ENCODE measurements around the gene CAB39.

The CAB39 gene

GRCh38 chr2:230748087-230748486 lies 35.4 kb downstream of the CAB39 start:
- in situ Hi-C loops (cut with MboI; ENCODE audit: low sequenced_read_pairs) = no loop called here

GRCh38 chr2:230749111-230749510 lies 36.5 kb downstream of the CAB39 start:
- in situ Hi-C loops (cut with MboI; ENCODE audit: low sequenced_read_pairs) = no loop called here

DNA sequence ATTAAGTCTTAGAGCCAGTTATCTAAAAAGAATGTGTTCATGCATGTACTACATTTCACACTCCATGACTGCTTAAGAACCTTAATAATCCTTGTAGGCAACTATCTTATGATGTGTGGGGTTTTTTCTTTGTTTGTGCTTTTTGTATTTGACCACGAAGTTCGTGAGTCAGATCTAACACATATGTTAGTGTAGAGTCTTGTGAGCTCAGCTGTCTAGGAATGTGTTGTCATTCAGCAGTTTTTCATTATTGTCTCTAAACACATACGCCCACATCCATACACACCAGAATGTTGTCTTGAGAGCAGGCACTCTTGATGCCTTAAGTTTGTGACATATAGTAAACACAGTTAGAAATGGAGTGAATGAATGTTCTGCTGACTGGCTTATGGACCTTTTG lies 38.4 kb downstream of the CAB39 start:
- in situ Hi-C loops (cut with MboI; ENCODE audit: low sequenced_read_pairs) = no loop called here

DNA sequence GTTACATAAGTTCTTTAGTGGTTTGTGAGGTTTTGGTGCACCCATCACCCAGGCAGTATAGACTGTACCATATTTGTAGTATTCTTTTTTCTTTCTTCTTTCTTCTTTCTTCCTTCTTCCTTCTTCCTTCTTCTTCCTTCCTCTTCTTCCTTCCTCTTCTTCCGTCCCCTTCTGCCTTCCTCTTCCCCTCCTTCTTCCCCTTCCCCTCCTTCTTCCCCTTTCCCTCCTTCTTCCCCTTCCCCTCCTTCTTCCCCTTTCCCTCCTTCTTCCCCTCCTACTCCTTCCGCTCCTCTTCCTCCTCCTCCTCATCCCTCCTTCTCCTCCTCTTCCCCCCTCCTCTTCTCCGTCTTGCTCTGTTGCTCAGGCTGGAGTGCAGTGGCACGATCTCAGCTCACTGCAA lies 41.6 kb downstream of the CAB39 start:
- in situ Hi-C loops (cut with MboI; ENCODE audit: low sequenced_read_pairs) = no loop called here

DNA sequence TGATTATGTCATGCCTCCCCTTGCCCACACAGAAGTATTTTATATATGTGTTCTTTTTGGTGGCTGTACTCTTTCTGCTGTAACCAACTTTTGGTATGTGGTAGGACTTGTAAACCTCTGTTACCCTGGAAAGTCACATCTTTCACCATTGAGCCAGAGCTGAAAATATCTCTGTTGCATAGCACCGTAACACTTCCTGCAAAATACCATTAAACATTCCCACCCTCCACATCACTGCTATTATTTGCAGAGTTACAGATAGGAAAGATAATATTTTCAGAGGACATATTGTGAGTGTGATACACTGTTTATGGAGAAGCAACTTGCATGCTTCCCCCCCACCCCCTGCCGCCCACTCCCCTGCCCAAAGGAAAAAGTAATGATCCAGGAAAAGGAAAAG lies 44.8 kb downstream of the CAB39 start:
- in situ Hi-C loops (cut with MboI; ENCODE audit: low sequenced_read_pairs) = no loop called here

- in situ Hi-C loops (cut with MboI; ENCODE audit: low sequenced_read_pairs) = no loop called here
Measured at GRCh38 chr2:230758566-230759480, 46.2 kb downstream of the CAB39 start.

GRCh38 chr2:230759481-230760167 lies 47.0 kb downstream of the CAB39 start:
- in situ Hi-C loops (cut with MboI; ENCODE audit: low sequenced_read_pairs) = no loop called here

- in situ Hi-C loops (cut with MboI; ENCODE audit: low sequenced_read_pairs) = no loop called here
Measured at GRCh38 chr2:230761704-230762103, 49.1 kb downstream of the CAB39 start.

DNA sequence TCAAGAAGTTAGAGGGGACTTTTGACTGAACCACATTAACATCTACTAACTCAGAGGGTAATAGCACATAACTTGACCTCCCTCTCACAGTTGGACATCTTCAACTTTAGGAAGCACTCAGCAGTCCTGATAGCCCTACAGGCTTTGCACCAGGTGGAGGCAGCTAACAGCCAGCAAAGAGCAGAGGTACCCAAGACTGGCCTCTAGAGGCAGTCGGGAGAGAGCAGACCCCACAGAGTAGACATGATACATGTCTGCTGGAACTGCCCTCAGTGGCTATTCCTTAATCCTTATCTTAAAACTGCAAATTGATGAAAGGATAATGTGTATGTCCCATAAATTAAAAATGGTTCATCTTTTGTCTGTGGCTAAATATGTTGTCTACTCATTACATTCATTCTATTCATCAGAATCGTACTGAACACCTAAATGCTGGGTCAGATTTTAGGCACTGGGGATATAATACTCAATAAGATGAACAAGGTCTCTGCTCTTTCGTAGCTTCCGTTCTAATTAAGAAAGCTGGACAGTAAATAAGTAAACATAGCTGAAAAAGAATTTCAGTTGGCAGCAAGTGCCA lies 49.8 kb downstream of the CAB39 start:
- in situ Hi-C loops (cut with MboI; ENCODE audit: low sequenced_read_pairs) = no loop called here

DNA sequence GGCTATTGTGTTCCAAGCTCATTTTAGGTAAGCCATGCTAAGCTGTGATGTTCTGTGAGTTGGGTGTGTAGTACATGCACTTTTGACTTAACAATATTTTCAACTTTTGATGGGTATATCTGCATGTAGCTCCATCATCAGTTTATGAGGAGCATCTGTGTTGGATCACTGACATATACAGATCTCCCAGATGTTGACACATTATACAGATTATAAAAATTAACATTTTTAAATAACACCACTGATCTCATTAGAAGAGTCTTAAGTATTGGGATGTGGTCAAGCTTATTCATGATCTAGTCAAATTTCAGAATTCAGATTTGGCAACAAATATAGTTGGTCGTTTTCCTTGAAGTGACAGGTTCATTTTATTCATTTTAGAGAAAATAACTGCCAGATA lies 51.7 kb downstream of the CAB39 start:
- in situ Hi-C loops (cut with MboI; ENCODE audit: low sequenced_read_pairs) = no loop called here

DNA sequence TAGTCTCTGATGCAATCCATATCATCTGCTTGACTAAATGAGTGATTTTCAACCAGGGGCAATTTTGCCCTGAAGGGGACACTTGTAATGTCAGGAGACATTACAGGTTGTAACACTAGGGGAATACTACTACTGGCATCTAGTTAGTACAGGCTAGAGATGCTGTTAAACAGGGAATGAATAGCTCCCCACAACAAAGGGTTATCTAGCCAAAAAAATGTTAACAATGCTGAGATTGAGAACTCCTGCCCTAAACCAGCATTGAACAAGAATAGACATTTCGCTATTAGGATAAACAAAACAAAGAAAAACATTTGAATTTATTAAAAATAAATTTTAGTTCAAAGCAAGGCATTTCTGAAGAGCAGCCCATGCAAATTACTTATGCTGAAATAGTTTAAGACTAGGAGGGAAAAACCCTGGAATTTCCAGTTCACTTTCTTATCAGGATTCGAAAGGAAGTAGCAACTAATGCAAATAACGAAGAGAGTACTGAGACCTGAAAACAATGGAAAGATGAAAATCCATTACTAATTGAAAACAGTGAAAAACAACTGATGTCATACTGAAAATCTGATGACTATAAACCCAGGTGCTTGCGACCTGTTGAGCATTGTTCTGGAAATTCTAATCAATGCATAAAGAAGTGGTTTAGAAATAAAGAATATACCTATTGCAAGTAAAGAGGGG lies 53.1 kb downstream of the CAB39 start:
- in situ Hi-C loops (cut with MboI; ENCODE audit: low sequenced_read_pairs) = no loop called here

GRCh38 chr2:230767862-230768388 lies 55.3 kb downstream of the CAB39 start:
- in situ Hi-C loops (cut with MboI; ENCODE audit: low sequenced_read_pairs) = no loop called here

DNA sequence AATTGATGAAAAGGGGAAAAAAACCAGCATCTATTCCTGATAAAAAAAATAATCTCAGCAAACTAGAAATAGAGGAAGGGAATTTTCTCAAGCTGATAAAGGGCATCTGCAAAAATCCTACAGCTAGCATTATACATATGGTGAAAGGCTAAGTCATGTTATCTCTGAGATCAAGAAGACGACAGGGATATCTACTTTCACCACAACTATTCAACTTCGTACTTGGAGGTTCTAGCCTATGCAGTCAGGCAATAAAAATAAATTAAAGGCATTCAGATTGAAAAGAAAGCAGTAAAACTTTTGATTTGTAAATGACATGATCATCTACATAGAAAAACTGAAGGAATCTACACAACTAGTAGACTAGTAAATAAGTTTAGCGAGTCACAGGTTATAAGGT lies 58.2 kb downstream of the CAB39 start:
- in situ Hi-C loops (cut with MboI; ENCODE audit: low sequenced_read_pairs) = no loop called here

DNA sequence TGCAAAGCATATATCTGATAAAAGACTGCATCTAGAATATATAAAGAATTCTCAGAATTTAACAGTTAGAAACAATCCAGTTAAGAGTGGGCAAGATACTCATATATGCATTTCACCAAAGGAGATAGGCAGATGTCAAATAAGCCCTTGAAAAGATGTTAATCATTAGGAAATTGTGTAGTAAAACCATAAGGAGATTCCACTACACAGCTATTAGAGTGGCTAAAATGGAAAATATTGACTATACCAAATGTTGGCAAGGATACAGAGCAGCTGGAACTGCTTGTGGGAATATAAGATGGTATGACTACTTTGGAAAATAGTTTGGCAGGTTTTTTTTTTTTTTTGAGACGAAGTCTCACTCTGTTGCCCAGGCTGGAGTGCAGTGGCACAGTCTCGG lies 59.5 kb downstream of the CAB39 start:
- in situ Hi-C loops (cut with MboI; ENCODE audit: low sequenced_read_pairs) = no loop called here

GRCh38 chr2:230773039-230773773 lies 60.6 kb downstream of the CAB39 start:
- in situ Hi-C loops (cut with MboI; ENCODE audit: low sequenced_read_pairs) = no loop called here

GRCh38 chr2:230774348-230774951 lies 61.8 kb downstream of the CAB39 start:
- in situ Hi-C loops (cut with MboI; ENCODE audit: low sequenced_read_pairs) = no loop called here

GRCh38 chr2:230775737-230776136 lies 63.1 kb downstream of the CAB39 start:
- in situ Hi-C loops (cut with MboI; ENCODE audit: low sequenced_read_pairs) = no loop called here

GRCh38 chr2:230777721-230778120 lies 65.1 kb downstream of the CAB39 start:
- in situ Hi-C loops (cut with MboI; ENCODE audit: low sequenced_read_pairs) = no loop called here

GRCh38 chr2:230778350-230779063 lies 65.9 kb downstream of the CAB39 start:
- in situ Hi-C loops (cut with MboI; ENCODE audit: low sequenced_read_pairs) = no loop called here
